GM12878 (cell line): ENCODE results near the gene ZNF3. TPM values are rescaled to one million over a fixed set of nuclear protein-coding genes. Genes with fewer than 3 reads are reported as not detected.

Experiments used
- ATAC-seq: fragments of 200-7000 bp; cut with Tn5 transposase; 3 replicates; pipeline ENCODE4 v1.9.1; 2020; ENCODE audit warnings: mild to moderate bottlenecking, moderate library complexity
- BruUV-seq: library from RNA; stranded (reverse); fragments of 400-500 nt; replicated peaks from 2 replicates; lab custom pipeline; 2021; lab: Mats Ljungman, UMichigan
- CTCF ChIA-PET: fragments of 300-600 bp; sonication (Branson Sonifier 250); formaldehyde crosslinking; extraction: SDS; loops from one replicate; lab custom pipeline; 2021; ENCODE audit warnings: inconsistent platforms; lab: Yijun Ruan, JAX
- POLR2A ChIA-PET: fragments of 350-600 bp; formaldehyde crosslinking; extraction: SDS; loops from one replicate; lab custom pipeline; 2021; ENCODE audit warnings: inconsistent platforms; lab: Charles Lee
- RAD21 ChIA-PET: fragments of 300-600 bp; sonication (Branson Sonifier 250); formaldehyde crosslinking; loops from one replicate; lab custom pipeline; 2023; ENCODE audit warnings: antibody characterized with exemption; ENCODE audit not compliant: unreplicated experiment; lab: Charles Lee
- SMC1A ChIA-PET: fragments of 300-600 bp; sonication (Branson Sonifier 250); formaldehyde crosslinking; loops from one replicate; lab custom pipeline; 2023; ENCODE audit not compliant: unreplicated experiment, uncharacterized antibody; lab: Charles Lee
- DNase-seq: peaks from one replicate; pipeline ENCODE4 v3.0.0-alpha.2; 2011; ENCODE audit warnings: low read depth, low spot score
- FAIRE-seq: peaks from 3 replicates; lab custom pipeline; 2011; peaks lifted over from hg19 to GRCh38; lab: Jason Lieb, UNC
- H2AFZ ChIP-seq: 2 replicates; pipeline ENCODE4 v1.6.0; 2011; ENCODE audit warnings: low read depth, low read length, control low read depth; ENCODE audit not compliant: control insufficient read depth
- H3K27ac ChIP-seq: 2 replicates; pipeline ENCODE4 v1.5.1; 2011; ENCODE audit warnings: control low read depth; ENCODE audit not compliant: control insufficient read depth, insufficient read depth
- H3K27me3 ChIP-seq, 2 experiments: replicated peaks in 1 of 2; 2 replicates each; pipeline versions ENCODE4 v1.6.0 to v1.6.1; 2011; ENCODE audit warnings: low read length in 1 of 2; ENCODE audit not compliant: control insufficient read depth in 2 of 2, insufficient read depth in 2 of 2
- H3K36me3 ChIP-seq, 2 experiments: 2 replicates each; pipeline ENCODE4 v1.5.1; 2011; ENCODE audit warnings: low read length in 1 of 2; ENCODE audit not compliant: control insufficient read depth in 2 of 2, insufficient read depth in 2 of 2
- H3K4me1 ChIP-seq: 2 replicates; pipeline ENCODE4 v1.6.1; 2011; ENCODE audit warnings: mild to moderate bottlenecking, low read length, moderate library complexity, mixed read lengths; ENCODE audit not compliant: control insufficient read depth, insufficient read depth
- H3K4me2 ChIP-seq: 2 replicates; pipeline ENCODE4 v1.6.0; 2011; ENCODE audit warnings: control low read depth; ENCODE audit not compliant: control insufficient read depth, insufficient read depth
- H3K4me3 ChIP-seq: fragments of 200-600 bp; sonication (generic); 2 replicates; pipeline ENCODE4 v1.5.1; 2016
- H3K79me2 ChIP-seq: 2 replicates; pipeline ENCODE4 v1.6.0; 2011; ENCODE audit warnings: low read length; ENCODE audit not compliant: control insufficient read depth, insufficient read depth
- H3K9ac ChIP-seq: 2 replicates; pipeline ENCODE4 v1.8.0; 2011; ENCODE audit warnings: low read length, control low read depth, mixed read lengths; ENCODE audit not compliant: control insufficient read depth, insufficient read depth
- H3K9me3 ChIP-seq: replicated peaks from 3 replicates; pipeline ENCODE4 v1.5.1; 2011; ENCODE audit warnings: mild to moderate bottlenecking, low read length; ENCODE audit not compliant: control insufficient read depth, insufficient read depth
- H4K20me1 ChIP-seq: 2 replicates; pipeline ENCODE4 v1.6.0; 2011; ENCODE audit not compliant: control insufficient read depth, insufficient read depth
- BHLHE40 ChIP-seq, 2 experiments: fragments of 450-650 bp in 1 of 2; IDR thresholded peaks; 2 replicates each; pipeline ENCODE4 v1.6.1; 2011 to 2017; ENCODE audit warnings: low read depth in 2 of 2, borderline replicate concordance in 1 of 2, improper control_type of control experiment in 1 of 2, low read length in 1 of 2, mild to moderate bottlenecking in 1 of 2
- CREB1 ChIP-seq: IDR thresholded peaks from 2 replicates; pipeline ENCODE4 v1.6.1; 2012; ENCODE audit warnings: low read depth, mild to moderate bottlenecking, inconsistent platforms
- DPF2 ChIP-seq: fragments of 450-650 bp; IDR thresholded peaks from 2 replicates; pipeline ENCODE4 v1.6.1; 2017; ENCODE audit warnings: mild to moderate bottlenecking
- EGR1 ChIP-seq, 2 experiments: IDR thresholded peaks; 1 replicate in 1 of 2; 2 replicates in 1 of 2; pipeline ENCODE4 v1.6.1; 2011 to 2012; ENCODE audit warnings: low read depth in 2 of 2, low read length in 2 of 2, borderline replicate concordance in 1 of 2, mild to moderate bottlenecking in 1 of 2, moderate library complexity in 1 of 2
- HDAC6 ChIP-seq: fragments of 200-600 bp; sonication (generic); IDR thresholded peaks from one replicate; pipeline ENCODE4 v1.8.0; 2017; ENCODE audit warnings: antibody characterized with exemption; ENCODE audit not compliant: unreplicated experiment
- HDGF ChIP-seq: fragments of 450-650 bp; IDR thresholded peaks from 2 replicates; pipeline ENCODE4 v1.6.1; 2016; ENCODE audit warnings: antibody characterized with exemption
- KLF5 ChIP-seq: fragments of 450-650 bp; IDR thresholded peaks from 2 replicates; pipeline ENCODE4 v1.6.1; 2014; ENCODE audit warnings: mild to moderate bottlenecking; ENCODE audit not compliant: partially characterized antibody
- MTA2 ChIP-seq: fragments of 450-650 bp; IDR thresholded peaks from 2 replicates; pipeline ENCODE4 v1.6.1; 2016; ENCODE audit warnings: low read depth, mild to moderate bottlenecking, moderate library complexity
- POLR2A ChIP-seq: IDR thresholded peaks from 2 replicates; pipeline ENCODE4 v1.6.1; 2011; ENCODE audit warnings: low read depth, mild to moderate bottlenecking, low read length
- RBBP5 ChIP-seq: fragments of 200-600 bp; sonication (generic); conservative IDR thresholded peaks from 2 replicates; pipeline ENCODE4 v1.6.1; 2016
- RELA ChIP-seq: fragments of 450-650 bp; IDR thresholded peaks from 2 replicates; pipeline ENCODE4 v1.8.0; 2014; ENCODE audit warnings: borderline replicate concordance; ENCODE audit not compliant: partially characterized antibody
- RFX5 ChIP-seq: IDR thresholded peaks from 2 replicates; pipeline ENCODE4 v1.6.1; 2011; ENCODE audit warnings: low read depth, low read length, improper control_type of control experiment
- RUNX3 ChIP-seq: IDR thresholded peaks from 2 replicates; pipeline ENCODE4 v1.6.1; 2012; ENCODE audit warnings: low read length, inconsistent platforms
- SIN3A ChIP-seq: IDR thresholded peaks from 2 replicates; pipeline ENCODE4 v1.6.1; 2012; ENCODE audit warnings: low read depth, low read length, improper control_type of control experiment
- TBL1XR1 ChIP-seq: IDR thresholded peaks from 2 replicates; pipeline ENCODE4 v1.6.1; 2012; ENCODE audit warnings: low read depth, low read length, improper control_type of control experiment
- ZBED1 ChIP-seq: IDR thresholded peaks from 2 replicates; pipeline ENCODE4 v1.6.1; 2016; ENCODE audit warnings: borderline replicate concordance
- ZNF384 ChIP-seq: IDR thresholded peaks from 2 replicates; pipeline ENCODE4 v1.6.1; 2012; ENCODE audit warnings: low read depth, mild to moderate bottlenecking, low read length, improper control_type of control experiment, borderline replicate concordance
- WGBS: methylation state at CpG from one replicate; pipeline ENCODE4 v1.1.6; 2016; ENCODE audit warnings: low lambda C conversion rate; ENCODE audit not compliant: insufficient replicate concordance, insufficient coverage; ENCODE audit errors: missing lambda C conversion rate; 5-methylcytosine and 5-hydroxymethylcytosine counted together
- in situ Hi-C: fragments of 300-500 bp; cut with MboI; formaldehyde crosslinking; loops from 9 replicates; pipeline ENCODE4 v1.14.3; 2018; ENCODE audit warnings: mixed read lengths
- intact Hi-C: fragments of 100-400 bp; cut with micrococcal nuclease; formaldehyde crosslinking; loops from one replicate; pipeline ENCODE4 v1.14.2; 2022; ENCODE audit not compliant: unreplicated experiment
- polyA plus RNA-seq, 11 experiments: library from polyadenylated mRNA; depleted of rRNA in 4 of 11; unstranded in 6 of 11; stranded (reverse) in 5 of 11; fragments of >200 nt; fragmentation: Nextera tagmentation in 4 of 11; fragmentation: Illumina TruSeq in 1 of 11; extraction: Ambion mirVana in 4 of 11; extraction: Trizol in 1 of 11; gene quantifications; 1 replicate in 1 of 11; 2 replicates in 10 of 11; pipeline versions ENCODE4 v1.2.1 to v1.2.3, GENCODE V29; 2011 to 2016; ENCODE audit warnings: inconsistent platforms in 2 of 11, missing spikeins in 2 of 11, low read depth in 1 of 11
- total RNA-seq, 4 experiments: library from RNA; depleted of rRNA in 3 of 4; stranded (reverse); fragments of >200 nt in 3 of 4; fragmentation: Illumina TruSeq in 1 of 4; extraction: Trizol in 1 of 4; gene quantifications; 2 replicates each; pipeline versions ENCODE4 v1.2.1 to v1.2.3, GENCODE V29; 2013 to 2021
- TF ChIP-seq, protein P1 (sequence below): fragments of 450-650 bp; IDR thresholded peaks from 2 replicates; pipeline ENCODE4 v1.6.1; 2017; ENCODE audit warnings: low read depth, mild to moderate bottlenecking, moderate library complexity
- TF ChIP-seq, protein P2 (sequence below): fragments of 450-650 bp; IDR thresholded peaks from 2 replicates; pipeline ENCODE4 v1.6.1; 2014; ENCODE audit warnings: mild to moderate bottlenecking
- TF ChIP-seq, protein P3 (sequence below): IDR thresholded peaks from 2 replicates; pipeline ENCODE4 v1.6.1; 2011; ENCODE audit warnings: low read depth, mild to moderate bottlenecking, low read length, moderate library complexity, borderline replicate concordance; ENCODE audit errors: extremely low read depth

The ZNF3 gene
- total and polyA plus RNA-seq, 10 of the 15 experiments (the other 5 are each of a cell fraction or from before 2014, with no cell fraction given): 17.2 to 37.4 (median 29.4) TPM

DNA sequence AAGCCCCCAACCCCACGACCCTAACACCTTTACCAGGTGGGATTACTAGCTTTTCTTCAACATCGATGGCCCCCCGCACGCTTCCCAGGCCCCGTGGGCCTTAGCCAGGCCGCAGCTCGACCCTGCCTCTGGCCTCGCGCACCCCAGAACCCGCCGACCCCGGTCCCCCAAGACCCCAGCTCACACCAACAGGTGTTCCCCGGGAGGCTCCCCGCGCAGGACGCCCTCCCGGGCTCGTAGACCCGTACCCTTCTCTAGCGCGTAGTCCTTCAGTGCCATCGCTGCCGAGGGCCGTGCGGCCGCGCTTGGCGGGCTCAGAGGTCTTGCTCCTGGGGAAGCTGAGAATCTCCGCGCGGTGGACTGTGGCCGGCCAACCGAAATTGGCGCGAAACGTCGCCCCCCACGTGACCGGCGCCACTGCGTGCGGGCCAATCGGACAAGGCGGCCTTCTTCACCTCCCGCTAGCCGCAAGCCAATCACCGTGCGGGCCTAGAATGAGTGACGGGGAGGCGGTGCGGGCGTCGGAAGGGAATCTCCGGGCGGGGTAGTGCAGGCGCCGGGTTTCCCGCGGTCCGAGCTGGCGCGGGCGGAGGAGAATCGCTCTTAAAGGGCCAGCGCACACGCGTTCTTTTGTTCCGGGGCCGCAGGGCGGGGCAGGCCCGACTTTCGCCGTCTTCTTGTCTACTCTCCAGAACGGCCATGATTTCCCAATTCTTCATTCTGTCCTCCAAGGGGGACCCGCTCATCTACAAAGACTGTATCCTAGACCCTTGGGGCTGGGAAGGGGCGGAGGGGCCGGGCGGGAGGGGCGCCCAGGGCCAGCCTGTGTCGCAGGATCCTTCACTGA lies 19.7 kb upstream of the ZNF3 start, which contains the start of the genes AP4M1 and MCM7:
Gene AP4M1, plus strand, starts transcription at position 628 of the 847 bp plus-strand sequence. Its CDS starts 72 bp downstream, at position 700.
Gene MCM7, minus strand, starts transcription at position 382 of the 847 bp plus-strand sequence. Its CDS starts 103 bp downstream, at position 279.
- peaks cover 27% of the 10 kb centered on the region in 2 experiments for H3K36me3 ChIP-seq
- peak; percentile 97 for FAIRE-seq
- TF ChIP-seq MTA2: no peak
- TF ChIP-seq, protein P1, sequence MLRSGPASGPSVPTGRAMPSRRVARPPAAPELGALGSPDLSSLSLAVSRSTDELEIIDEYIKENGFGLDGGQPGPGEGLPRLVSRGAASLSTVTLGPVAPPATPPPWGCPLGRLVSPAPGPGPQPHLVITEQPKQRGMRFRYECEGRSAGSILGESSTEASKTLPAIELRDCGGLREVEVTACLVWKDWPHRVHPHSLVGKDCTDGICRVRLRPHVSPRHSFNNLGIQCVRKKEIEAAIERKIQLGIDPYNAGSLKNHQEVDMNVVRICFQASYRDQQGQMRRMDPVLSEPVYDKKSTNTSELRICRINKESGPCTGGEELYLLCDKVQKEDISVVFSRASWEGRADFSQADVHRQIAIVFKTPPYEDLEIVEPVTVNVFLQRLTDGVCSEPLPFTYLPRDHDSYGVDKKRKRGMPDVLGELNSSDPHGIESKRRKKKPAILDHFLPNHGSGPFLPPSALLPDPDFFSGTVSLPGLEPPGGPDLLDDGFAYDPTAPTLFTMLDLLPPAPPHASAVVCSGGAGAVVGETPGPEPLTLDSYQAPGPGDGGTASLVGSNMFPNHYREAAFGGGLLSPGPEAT: peak; percentile 79
- TF ChIP-seq CREB1: peak; percentile 68; the same call in 1 of the 2 replicates
- peak; percentile 41 for TF ChIP-seq RUNX3
- peak; percentile 82 for TF ChIP-seq POLR2A
- TF ChIP-seq ZBED1: 0 out of 2 replicates have a peak, but pooled peaks have one; percentile 62
- TF ChIP-seq TBL1XR1: peak; percentile 9; the same call in 1 of the 2 replicates
- 0 out of 2 replicates have a peak, but pooled peaks have one; percentile 33 for TF ChIP-seq RFX5
- peak; percentile 88 for TF ChIP-seq RELA
- TF ChIP-seq, protein P2, sequence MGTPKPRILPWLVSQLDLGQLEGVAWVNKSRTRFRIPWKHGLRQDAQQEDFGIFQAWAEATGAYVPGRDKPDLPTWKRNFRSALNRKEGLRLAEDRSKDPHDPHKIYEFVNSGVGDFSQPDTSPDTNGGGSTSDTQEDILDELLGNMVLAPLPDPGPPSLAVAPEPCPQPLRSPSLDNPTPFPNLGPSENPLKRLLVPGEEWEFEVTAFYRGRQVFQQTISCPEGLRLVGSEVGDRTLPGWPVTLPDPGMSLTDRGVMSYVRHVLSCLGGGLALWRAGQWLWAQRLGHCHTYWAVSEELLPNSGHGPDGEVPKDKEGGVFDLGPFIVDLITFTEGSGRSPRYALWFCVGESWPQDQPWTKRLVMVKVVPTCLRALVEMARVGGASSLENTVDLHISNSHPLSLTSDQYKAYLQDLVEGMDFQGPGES: peak; percentile 70
- peak; percentile 38 to 75 for TF ChIP-seq EGR1 (IDR thresholded peaks at IDR 0.05; ENCODE audit: borderline replicate concordance in 1 of 2, low read depth in 2 of 2, low read length in 2 of 2)
- TF ChIP-seq HDGF: peak; percentile 73; the same call in 1 of the 2 replicates
- peak; percentile 66 to 89 for TF ChIP-seq BHLHE40 (IDR thresholded peaks at IDR 0.05; ENCODE audit: borderline replicate concordance in 1 of 2, low read depth in 2 of 2, low read length in 1 of 2)
- TF ChIP-seq RBBP5: no peak
- peak; percentile 97 for TF ChIP-seq SIN3A
- TF ChIP-seq DPF2: peak; percentile 97
- TF ChIP-seq KLF5: peak; percentile 66
- no peak for TF ChIP-seq ZNF384
- TF ChIP-seq HDAC6: no peak
- TF ChIP-seq, protein P3, sequence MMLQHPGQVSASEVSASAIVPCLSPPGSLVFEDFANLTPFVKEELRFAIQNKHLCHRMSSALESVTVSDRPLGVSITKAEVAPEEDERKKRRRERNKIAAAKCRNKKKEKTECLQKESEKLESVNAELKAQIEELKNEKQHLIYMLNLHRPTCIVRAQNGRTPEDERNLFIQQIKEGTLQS: peak; percentile 88

More for the DNA sequence above, 19.7 kb upstream of the ZNF3 start, which contains the start of the genes AP4M1 and MCM7:
- BruUV-seq: no TSS peak
- Histone ChIP-seq H3K4me2 (peak within 1 kb of the TSS; percentile 80), H2AFZ (peak within 1 kb of the TSS; percentile 72), H3K4me1 (peaks cover 16% of the 10 kb centered on the region), H4K20me1 (no peaks in the 10 kb centered on the region), H3K9ac (peak within 1 kb of the TSS; percentile 98), H3K27me3 (no peaks in the 10 kb centered on the region), H3K27ac (peak within 1 kb of the TSS; percentile 97), H3K9me3 (no peaks in the 10 kb centered on the region), H3K4me3 (peak within 1 kb of the TSS; percentile 88), H3K79me2 (peaks cover 29% of the 10 kb centered on the region)
- in situ Hi-C loops (no loop called here), intact Hi-C loops (loop anchor here (1.0 to 2.0 kb wide), 3 partner anchors 19 to 48 kb away; partner anchors contain the start of gene LAMTOR4)
- WGBS: under 1% methylated on average over 71 of the region's 80 CpGs
- peak; percentile 92 for DNase-seq
- peak; percentile 94 for ATAC-seq
- ChIA-PET POLR2A (interaction anchor here (0.5 to 2.9 kb wide), 28 partner anchors 11 to 534 kb away, joined by 3 to 39 read pairs (median 4); partner anchors contain the start of genes CNPY4, COPS6, GAL3ST4 and LAMTOR4), CTCF (interaction anchor here (0.7 to 1.7 kb wide), 13 partner anchors 12 to 789 kb away, joined by 3 to 11 read pairs (median 3); no protein-coding TSS in a partner anchor), SMC1A (interaction anchor here (0.7 to 2.4 kb wide), 11 partner anchors 12 to 119 kb away, joined by 3 to 14 read pairs (median 3); no protein-coding TSS in a partner anchor), RAD21 (interaction anchor here (0.8 to 2.7 kb wide), 9 partner anchors 13 to 437 kb away, joined by 3 to 23 read pairs (median 5); partner anchors contain the start of genes MBLAC1 and TRIM4)
